DMS153 treated with DMSO at 0.1 percent for 48 hours (cell line): ENCODE results near the gene NGB.
"Not testable (repeated sequence)": the region's sequence is repeated elsewhere in the genome, so short reads cannot be mapped to it uniquely, and the experiment has no call there.

Source experiments
- DNase-seq: peaks from one replicate; lab custom pipeline; 2025; ENCODE audit not compliant: unreplicated experiment; lab: John Stamatoyannopoulos, UW

Gene NGB

GRCh38 chr14:77271113-77271710, at the start of gene NGB:
Gene NGB (minus strand): TSS chr14:77271206. CDS start chr14:77270937, 269 bp downstream.
- DNase-seq = no peak

- peak; percentile 85 for DNase-seq
These were observed 49.4 kb upstream of the NGB start, which contains the start of gene POMT2 for GRCh38 chr14:77320238-77320935. Gene POMT2 (minus strand): TSS chr14:77320883. CDS start chr14:77320681, 202 bp downstream.

- DNase-seq = no peak
These were observed 48.4 kb upstream of the NGB start for GRCh38 chr14:77319422-77319821.

GRCh38 chr14:77318756-77319155, 47.8 kb upstream of the NGB start:
- not testable (repeated sequence) for DNase-seq

GRCh38 chr14:77318006-77318553, 47.1 kb upstream of the NGB start:
- no peak for DNase-seq

GRCh38 chr14:77316872-77317301, 45.9 kb upstream of the NGB start:
- DNase-seq = peak; percentile 22

GRCh38 chr14:77316195-77316505, 45.1 kb upstream of the NGB start:
- no peak for DNase-seq

GRCh38 chr14:77314539-77315457, 43.8 kb upstream of the NGB start:
- DNase-seq = no peak

GRCh38 chr14:77314043-77314442, 43.0 kb upstream of the NGB start:
- no peak for DNase-seq

GRCh38 chr14:77313371-77313770, 42.4 kb upstream of the NGB start:
- no peak for DNase-seq

GRCh38 chr14:77311217-77311616, 40.2 kb upstream of the NGB start:
- DNase-seq = no peak

GRCh38 chr14:77310026-77310425, 39.0 kb upstream of the NGB start:
- DNase-seq = no peak

- DNase-seq = no peak
These were observed 38.1 kb upstream of the NGB start for GRCh38 chr14:77309131-77309530.

GRCh38 chr14:77306851-77307496, 36.0 kb upstream of the NGB start:
- no peak for DNase-seq

GRCh38 chr14:77306416-77306815, 35.4 kb upstream of the NGB start:
- DNase-seq = no peak

GRCh38 chr14:77305696-77306095, 34.7 kb upstream of the NGB start:
- no peak for DNase-seq

- peak; percentile 78 for DNase-seq
These were observed 32.6 kb upstream of the NGB start for GRCh38 chr14:77303417-77304156.

GRCh38 chr14:77302926-77303325, 31.9 kb upstream of the NGB start:
- no peak for DNase-seq

- DNase-seq = no peak
These were observed 30.1 kb upstream of the NGB start for GRCh38 chr14:77301103-77301502.

GRCh38 chr14:77299771-77300170, 28.8 kb upstream of the NGB start:
- DNase-seq = no peak
